ENCODE results near the gene PLEKHA7. TPM values are rescaled to one million over a fixed set of nuclear protein-coding genes. Genes with fewer than 3 reads are reported as not detected.
A peak's percentile ranks its signal among the peaks of the same experiment; 100 is the strongest.

The PLEKHA7 gene
- total and polyA plus RNA-seq, 2 of the 8 experiments (the other 6 are each of a cell fraction or from before 2014, with no cell fraction given): 11.4 to 25.6 TPM

DNA sequence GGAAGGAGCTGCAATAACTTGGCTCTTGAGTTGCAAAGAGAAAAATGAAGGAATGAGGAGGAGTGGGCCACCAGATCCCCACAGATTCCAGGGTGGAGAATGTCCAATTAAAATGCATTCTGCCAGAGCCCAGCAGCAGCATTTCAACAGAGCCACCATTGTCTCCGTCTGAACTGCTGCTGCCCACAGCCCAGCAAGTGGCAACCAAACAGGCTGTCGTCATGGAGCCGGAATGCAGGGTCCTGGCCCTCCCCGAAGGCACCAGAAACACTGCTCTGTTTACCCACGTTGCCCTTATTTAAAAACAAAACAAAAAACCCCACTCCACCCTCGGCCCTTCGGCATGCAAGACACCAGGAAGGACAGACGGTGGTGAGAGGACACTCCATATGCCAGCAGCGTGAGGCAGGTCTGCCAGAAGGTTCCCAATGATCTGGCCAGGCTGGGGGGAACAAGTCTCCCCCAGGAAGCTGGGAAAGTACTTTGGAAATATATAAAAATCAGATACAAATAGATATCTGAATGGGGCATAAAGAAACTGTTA lies 32.5 kb downstream of the PLEKHA7 start:
- no peak overlapping the region for H2BK20ac ChIP-seq (ENCODE audit: low read length)
- DNase-seq (ENCODE audit: low read depth in 1 of 2, low spot score in 2 of 2): peak in 1 of 2 experiments; percentile 29
- CTCF ChIA-PET (ENCODE audit: partially characterized antibody): interaction anchor here (0.8 to 1.7 kb wide), 2 partner anchors 19 to 46 kb away, joined by 3 to 4 read pairs; no protein-coding TSS in a partner anchor
- 64% methylated on average over 9 of the region's 9 CpGs; no CpG with 5 or more reads in 1 of the 2 experiments for WGBS, 2 experiments (ENCODE audit: extremely low coverage in 1 of 2, insufficient coverage in 1 of 2, insufficient read length in 1 of 2, insufficient replicate concordance in 2 of 2, low coverage in 1 of 2, low lambda C conversion rate in 2 of 2, missing lambda C conversion rate in 1 of 2)
- peaks cover 0 to 8% of the 10 kb centered on the region in 2 experiments for H4K20me1 ChIP-seq (replicated peaks in 1 of 2; ENCODE audit: control insufficient read depth in 1 of 2, insufficient read depth in 2 of 2, low read length in 2 of 2)
- H3K56ac ChIP-seq (replicated peaks; ENCODE audit: insufficient read length, low read depth, low read length): no peak overlapping the region
- no peak overlapping the region for H4K5ac ChIP-seq (ENCODE audit: insufficient read length, low read depth, low read length)
- H3K9me3 ChIP-seq (ENCODE audit: insufficient read depth in 2 of 2, low read depth in 1 of 2, low read length in 1 of 2): no peaks in the 10 kb centered on the region
- no peak for FAIRE-seq
- peaks cover 16% of the 10 kb centered on the region for H3K79me1 ChIP-seq (ENCODE audit: low read depth, low read length)
- no peak overlapping the region for H3K18ac ChIP-seq (ENCODE audit: extremely low read depth, low read length)
- H3K23ac ChIP-seq (ENCODE audit: insufficient read length): no peak overlapping the region
- POLR2A ChIA-PET (ENCODE audit: partially characterized antibody): interaction anchor here (0.5 to 1.3 kb wide), 3 partner anchors 31 to 96 kb away, joined by 3 read pairs; partner anchors contain the start of gene RPS13
- H3K9ac ChIP-seq (replicated peaks in 1 of 4; ENCODE audit: extremely low read depth in 1 of 4, low read depth in 3 of 4, low read length in 3 of 4): no peak overlapping the region
- no peak overlapping the region for H2AFZ ChIP-seq (ENCODE audit: low read length)
- no peak overlapping the region for H3K14ac ChIP-seq (ENCODE audit: insufficient read length)
- no peak overlapping the region for H3K4me2 ChIP-seq (ENCODE audit: insufficient read depth in 1 of 2, low read depth in 2 of 2, low read length in 2 of 2)
- H2BK120ac ChIP-seq (replicated peaks; ENCODE audit: low read depth, low read length): no peak overlapping the region
- TF ChIP-seq JUN (IDR thresholded peaks at IDR 0.05; ENCODE audit: low read depth, low read length) (0 out of 2 replicates have a peak, but pooled peaks have one; percentile 43), TEAD4 (IDR thresholded peaks at IDR 0.05; ENCODE audit: low read depth, low read length) (peak; percentile 72; the same call in 1 of the 2 replicates), RXRA (IDR thresholded peaks at IDR 0.05; ENCODE audit: insufficient read depth, low read depth, low read length) (no peak), YY1 (IDR thresholded peaks at IDR 0.05; ENCODE audit: low read depth, low read length) (0 out of 2 replicates have a peak, but pooled peaks have one; percentile 15), JUND (IDR thresholded peaks at IDR 0.05; ENCODE audit: low read length) (0 out of 2 replicates have a peak, but pooled peaks have one; percentile 32), EGR1 (IDR thresholded peaks at IDR 0.05; ENCODE audit: borderline replicate concordance, low read depth, low read length) (no peak), SAP30 (IDR thresholded peaks at IDR 0.05; ENCODE audit: insufficient read depth, insufficient replicate concordance, low read length) (no peak)
- peaks cover 0 to 37% of the 10 kb centered on the region in 2 experiments; a peak in 3 of 4 replicates for H3K79me2 ChIP-seq (ENCODE audit: control insufficient read depth in 1 of 2, insufficient read depth in 2 of 2, low read length in 2 of 2)
- H3K23me2 ChIP-seq (ENCODE audit: low read depth, low read length): no peaks in the 10 kb centered on the region
- H3K36me3 ChIP-seq (ENCODE audit: control insufficient read depth in 2 of 4, insufficient read depth in 4 of 4, low read length in 3 of 4): no peaks in the 10 kb centered on the region
- H3K27me3 ChIP-seq (replicated peaks in 1 of 4; ENCODE audit: control insufficient read depth in 3 of 4, extremely low read depth in 1 of 4, insufficient read depth in 3 of 4, low read length in 3 of 4): no peaks in the 10 kb centered on the region
- no peak overlapping the region for H2BK15ac ChIP-seq (ENCODE audit: low read length)
- no peak overlapping the region for H2AK5ac ChIP-seq (ENCODE audit: low read depth, low read length)
- H3K4me1 ChIP-seq (replicated peaks in 1 of 4; ENCODE audit: control insufficient read depth in 3 of 4, insufficient read depth in 4 of 4, low read length in 3 of 4): peaks cover 11 to 37% (median 26%) of the 10 kb centered on the region in 4 experiments
- no peak overlapping the region for H2BK5ac ChIP-seq (ENCODE audit: low read depth, low read length)
- no peak overlapping the region; the same call in 1 of the 2 replicates for H2BK12ac ChIP-seq (ENCODE audit: low read depth, low read length)
- no peak overlapping the region for H4K8ac ChIP-seq (ENCODE audit: extremely low read depth, insufficient read depth, low read length)
- H3K4ac ChIP-seq (replicated peaks; ENCODE audit: insufficient read length, low read depth, low read length): no peak overlapping the region
- H3K4me3 ChIP-seq (ENCODE audit: extremely low read depth in 1 of 4, insufficient read depth in 2 of 4, low read depth in 3 of 4, low read length in 4 of 4): no peak overlapping the region
- no peak overlapping the region for H3K27ac ChIP-seq (ENCODE audit: low read depth, low read length)
- H4K91ac ChIP-seq (replicated peaks; ENCODE audit: insufficient read length, low read length): no peak overlapping the region
